GM18868 (cell line): ENCODE measurements around the gene RAI1.
"Not testable (repeated sequence)": the region's sequence is repeated elsewhere in the genome, so short reads cannot be mapped to it uniquely, and the experiment has no call there.

Source experiments
- ATAC-seq: cut with Tn5 transposase; IDR thresholded peaks from one replicate; pipeline ENCODE4 v1.9.1; 2021; ENCODE audit warnings: mild to moderate bottlenecking, moderate library complexity; ENCODE audit not compliant: unreplicated experiment

The RAI1 gene

DNA sequence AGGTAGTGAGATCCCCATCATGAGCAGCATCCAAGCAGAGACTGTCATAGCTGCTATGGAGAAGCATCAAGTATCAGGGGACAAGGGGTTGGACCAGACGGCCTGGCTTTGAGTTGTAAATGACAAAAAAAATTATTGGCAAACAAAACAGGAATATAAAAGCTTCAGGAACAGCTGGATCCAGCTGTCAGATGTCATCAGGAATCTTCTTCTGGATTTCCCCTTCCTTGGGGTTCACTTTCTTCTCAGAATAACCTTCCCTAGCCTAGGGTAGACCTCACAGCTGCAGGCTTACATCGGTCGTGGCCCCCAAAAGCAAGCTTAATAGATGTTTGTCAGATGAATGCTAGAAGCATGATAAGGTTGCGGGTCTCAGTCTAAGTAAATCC is 17.2 kb upstream of the RAI1 start:
- no peak for ATAC-seq

DNA sequence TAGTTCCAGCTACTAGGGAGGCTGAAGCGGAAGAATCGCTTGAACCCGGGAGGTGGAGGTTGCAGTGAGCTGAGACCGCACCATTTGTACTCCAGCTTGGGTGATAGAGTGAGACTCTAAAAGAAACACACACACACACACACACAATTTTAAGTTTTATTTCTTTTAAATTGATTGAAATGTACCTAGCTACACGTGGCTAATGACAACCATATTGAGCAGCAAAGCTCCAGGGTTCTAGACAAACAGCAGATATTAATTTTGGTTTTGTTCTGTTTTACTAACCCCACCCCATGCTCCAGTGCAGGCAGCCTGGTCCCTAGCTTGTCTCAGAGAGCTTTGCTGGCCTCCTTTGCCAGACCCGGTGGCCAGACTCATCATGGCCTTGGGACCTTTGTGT is 16.0 kb upstream of the RAI1 start:
- no peak for ATAC-seq

GRCh38 chr17:17666111-17666714 is 15.0 kb upstream of the RAI1 start:
- ATAC-seq: no peak

- ATAC-seq: no peak
These were observed 14.0 kb upstream of the RAI1 start for GRCh38 chr17:17667231-17667630.

- no peak for ATAC-seq
These were observed 13.3 kb upstream of the RAI1 start for GRCh38 chr17:17667947-17668346.

GRCh38 chr17:17668358-17668757 is 12.9 kb upstream of the RAI1 start:
- ATAC-seq: no peak

DNA sequence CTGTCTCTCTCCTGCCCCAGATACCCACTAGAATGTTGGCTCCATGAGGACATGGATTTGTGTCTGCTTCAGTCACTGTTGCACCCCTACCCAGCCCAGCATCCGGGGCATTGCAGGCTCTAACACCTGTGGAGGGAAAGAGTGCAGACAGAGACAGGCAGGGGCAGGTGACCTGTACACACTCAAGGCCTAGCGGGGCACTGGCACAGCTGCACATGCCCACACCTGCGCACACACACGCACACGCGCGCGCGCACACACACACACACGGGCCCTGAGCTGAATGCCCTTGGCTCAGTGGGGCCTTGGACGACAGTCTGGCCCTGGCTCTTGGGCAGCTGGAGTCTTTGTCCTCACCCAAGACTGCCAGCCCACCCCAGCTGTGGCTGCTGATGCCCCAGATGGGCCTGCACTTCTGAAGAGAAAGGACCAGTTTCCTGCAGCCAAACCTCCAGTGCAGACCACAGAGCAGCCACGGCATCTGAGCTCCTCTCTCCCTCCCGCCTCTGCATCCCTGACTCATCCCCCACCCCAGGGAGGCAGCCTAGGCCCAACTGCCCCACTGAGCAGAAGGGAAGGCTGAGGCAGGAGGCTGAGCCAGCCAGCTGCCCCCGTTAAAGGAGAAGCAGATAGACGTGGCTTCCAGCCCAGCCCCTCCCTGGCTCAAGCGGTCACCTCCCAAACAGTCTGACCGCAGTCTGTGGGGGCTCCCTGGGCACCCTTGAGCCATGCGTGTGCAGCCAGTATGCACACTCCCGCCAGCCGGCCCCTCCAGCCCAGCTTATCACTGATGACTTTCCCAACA is 12.3 kb upstream of the RAI1 start:
- ATAC-seq: no peak

GRCh38 chr17:17669580-17670235 is 11.6 kb upstream of the RAI1 start:
- ATAC-seq: no peak

- ATAC-seq: no peak
These were observed 10.5 kb upstream of the RAI1 start for GRCh38 chr17:17670701-17671305.

GRCh38 chr17:17671369-17672129 is 9.7 kb upstream of the RAI1 start:
- no peak for ATAC-seq

DNA sequence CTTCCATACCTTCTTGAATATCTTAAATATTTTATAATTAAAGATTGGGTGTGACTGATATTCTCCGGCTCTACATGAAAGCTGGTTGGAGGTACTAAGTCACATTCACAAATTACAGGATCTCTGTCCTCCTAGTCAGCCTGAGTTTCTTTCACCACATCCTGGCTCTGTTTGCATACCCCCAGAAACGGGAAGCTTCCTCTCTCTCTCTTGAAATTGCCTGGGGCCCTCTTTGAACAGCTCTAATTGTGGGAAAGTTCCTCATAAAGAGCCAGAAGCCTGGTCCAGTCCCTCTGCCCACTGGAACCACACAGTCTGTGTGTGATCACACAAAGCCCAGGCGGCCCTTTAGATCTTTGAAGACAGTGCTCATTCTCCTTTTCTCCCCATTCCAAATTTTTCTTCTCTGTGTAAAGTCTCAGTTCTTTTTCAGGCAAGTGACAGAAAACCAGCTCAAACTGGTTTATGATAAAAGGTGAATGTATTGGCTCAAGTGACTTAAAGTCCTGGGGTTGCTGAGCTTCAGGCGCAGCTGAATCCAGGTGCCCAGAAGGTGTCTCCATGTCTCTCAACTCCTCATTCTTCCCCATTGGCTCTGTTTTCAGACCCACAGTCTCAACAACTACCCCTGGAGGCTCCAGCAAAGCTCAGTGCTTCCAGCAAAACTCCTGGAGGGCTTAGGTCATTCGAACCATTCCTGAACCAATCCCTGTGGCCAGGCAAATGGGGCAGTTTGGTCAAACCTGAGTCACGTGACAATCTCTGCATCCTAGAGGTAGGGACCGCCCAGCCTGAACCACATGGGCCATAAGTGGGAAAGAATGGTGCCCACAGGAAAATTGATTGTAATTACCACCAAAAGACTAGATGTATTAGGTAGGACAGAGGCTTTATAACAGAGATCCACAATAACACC is 8.5 kb upstream of the RAI1 start:
- no peak for ATAC-seq

- no peak for ATAC-seq
These were observed 5.8 kb upstream of the RAI1 start for GRCh38 chr17:17675416-17675815.

- no peak for ATAC-seq
These were observed 5.2 kb upstream of the RAI1 start for GRCh38 chr17:17675925-17676534.

GRCh38 chr17:17676752-17677151 is 4.5 kb upstream of the RAI1 start:
- no peak for ATAC-seq

GRCh38 chr17:17677299-17678040 is 3.8 kb upstream of the RAI1 start:
- ATAC-seq: no peak

DNA sequence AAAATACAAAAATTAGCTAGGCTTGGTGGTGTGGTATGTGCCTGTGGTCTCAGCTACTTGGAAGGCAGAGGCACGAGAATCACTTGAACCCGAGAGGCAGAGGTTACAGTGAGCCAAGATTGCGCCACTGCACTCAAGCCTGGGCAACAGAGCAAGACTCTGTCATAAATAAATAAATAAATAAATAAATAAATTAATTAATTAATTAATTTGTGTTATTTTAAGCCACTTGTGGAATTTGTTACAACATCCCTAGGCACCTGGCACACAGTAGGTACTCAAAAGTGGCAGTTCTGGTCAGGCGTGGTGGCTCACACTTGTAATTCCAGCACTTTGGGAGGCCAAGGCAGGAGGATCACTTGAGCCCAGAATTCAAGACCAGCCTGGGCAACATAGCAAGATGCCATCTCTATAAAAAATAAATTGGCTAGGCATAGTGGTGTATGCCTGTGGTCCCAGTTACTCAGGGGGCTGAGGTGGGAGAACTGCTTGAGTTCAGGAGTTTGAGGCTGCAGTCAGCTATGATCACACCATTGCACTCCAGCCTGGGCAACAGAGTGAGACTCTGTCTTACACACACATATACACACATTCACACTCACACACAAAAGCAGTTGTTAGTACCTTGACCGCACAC is 3.1 kb upstream of the RAI1 start:
- ATAC-seq: not testable (repeated sequence)

DNA sequence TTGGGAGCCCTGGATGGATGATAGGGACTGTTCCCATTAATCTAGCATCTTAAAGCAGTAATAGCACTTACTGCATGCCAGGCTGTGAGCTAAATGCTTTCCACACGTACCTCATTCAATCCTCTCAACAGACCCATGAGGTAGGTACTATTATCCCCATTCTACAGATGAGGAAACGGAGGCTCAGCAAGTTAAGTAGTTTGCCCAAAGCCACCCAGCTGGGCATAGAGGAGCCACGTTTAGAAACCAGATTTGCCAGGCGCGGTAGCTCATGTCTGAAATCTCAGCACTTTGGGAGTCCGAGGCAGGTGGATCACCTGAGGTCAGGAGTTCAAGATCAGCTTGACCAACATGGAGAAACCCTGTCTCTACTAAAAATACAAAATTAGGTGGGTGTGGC is 2.0 kb upstream of the RAI1 start:
- no peak for ATAC-seq

DNA sequence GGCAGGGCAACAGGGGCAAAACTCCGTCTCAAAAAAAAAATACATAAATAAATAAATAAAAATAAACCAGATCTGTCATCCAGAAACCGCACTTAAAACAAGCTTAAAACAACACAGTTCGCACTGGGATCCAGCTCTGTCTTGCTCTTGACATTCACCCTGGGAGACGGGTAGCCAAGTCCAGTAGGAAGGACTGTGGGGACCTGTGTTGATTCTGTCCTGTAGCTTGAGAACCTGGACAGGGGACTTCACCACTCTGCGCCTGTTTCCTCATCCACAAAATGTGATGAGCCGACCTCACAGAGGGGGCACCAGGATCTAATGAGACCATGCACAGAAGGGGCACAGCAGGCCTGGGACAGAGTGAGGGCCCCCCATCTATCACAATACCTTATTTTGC is 1.5 kb upstream of the RAI1 start:
- ATAC-seq: no peak
